ENCODE results near the gene PBX3. TPM values are rescaled to one million over a fixed set of nuclear protein-coding genes. Genes with fewer than 3 reads are reported as not detected.

The PBX3 gene
- total and polyA plus RNA-seq, 3 donors from 2014 or later: 21.0 to 56.1 (median 48.0) TPM

DNA sequence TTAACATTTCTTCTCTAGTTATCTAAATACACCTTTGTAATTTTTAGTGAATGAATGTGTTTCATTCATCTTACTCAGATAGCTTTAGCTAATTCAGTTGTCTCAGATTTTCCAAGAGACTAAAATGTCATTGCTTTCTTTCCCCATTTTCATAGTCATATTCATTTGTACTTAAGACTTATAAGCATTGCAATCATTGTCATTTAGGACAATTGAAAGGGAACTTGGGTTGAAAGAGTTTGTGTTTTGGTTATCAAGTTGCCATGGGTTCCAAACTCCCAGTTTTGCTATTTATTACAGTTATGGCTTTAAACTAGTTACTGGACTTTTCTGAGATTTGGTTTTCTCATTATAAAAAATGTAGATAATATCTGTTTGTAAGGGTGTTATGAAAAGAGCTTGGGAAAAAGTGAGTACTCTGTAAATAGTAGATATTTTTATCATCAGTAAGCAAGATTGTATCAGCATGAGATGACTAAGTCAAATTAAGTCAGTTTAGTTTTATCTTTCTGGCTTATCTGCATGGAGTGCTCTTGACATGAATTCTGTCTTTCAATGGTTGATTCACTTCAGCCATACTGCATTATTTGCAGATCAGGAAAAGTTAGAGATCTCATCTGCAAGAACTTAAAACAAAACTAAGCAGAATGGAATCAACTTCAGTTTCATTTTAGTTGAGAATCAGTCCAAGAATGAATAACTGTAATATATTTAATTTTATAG is 107.5 kb downstream of the PBX3 start:
- Histone ChIP-seq H3K36me3 (ENCODE audit: low read depth, missing control alignments) (no peaks in the 10 kb centered on the region), H3K4me3 (no peak overlapping the region), H3K27ac (no peak overlapping the region), H3K4me1 (no peaks in the 10 kb centered on the region), H3K27me3 (no peaks in the 10 kb centered on the region), H3K9me3 (no peaks in the 10 kb centered on the region)
- TF ChIP-seq, protein P1, sequence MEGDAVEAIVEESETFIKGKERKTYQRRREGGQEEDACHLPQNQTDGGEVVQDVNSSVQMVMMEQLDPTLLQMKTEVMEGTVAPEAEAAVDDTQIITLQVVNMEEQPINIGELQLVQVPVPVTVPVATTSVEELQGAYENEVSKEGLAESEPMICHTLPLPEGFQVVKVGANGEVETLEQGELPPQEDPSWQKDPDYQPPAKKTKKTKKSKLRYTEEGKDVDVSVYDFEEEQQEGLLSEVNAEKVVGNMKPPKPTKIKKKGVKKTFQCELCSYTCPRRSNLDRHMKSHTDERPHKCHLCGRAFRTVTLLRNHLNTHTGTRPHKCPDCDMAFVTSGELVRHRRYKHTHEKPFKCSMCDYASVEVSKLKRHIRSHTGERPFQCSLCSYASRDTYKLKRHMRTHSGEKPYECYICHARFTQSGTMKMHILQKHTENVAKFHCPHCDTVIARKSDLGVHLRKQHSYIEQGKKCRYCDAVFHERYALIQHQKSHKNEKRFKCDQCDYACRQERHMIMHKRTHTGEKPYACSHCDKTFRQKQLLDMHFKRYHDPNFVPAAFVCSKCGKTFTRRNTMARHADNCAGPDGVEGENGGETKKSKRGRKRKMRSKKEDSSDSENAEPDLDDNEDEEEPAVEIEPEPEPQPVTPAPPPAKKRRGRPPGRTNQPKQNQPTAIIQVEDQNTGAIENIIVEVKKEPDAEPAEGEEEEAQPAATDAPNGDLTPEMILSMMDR (IDR thresholded peaks at IDR 0.05): no peak
- no peak for TF ChIP-seq POLR2A (IDR thresholded peaks at IDR 0.05)
- intact Hi-C loops (cut with DNase I; ENCODE audit: low total_unique reads): no loop called here
- no peak for DNase-seq

DNA sequence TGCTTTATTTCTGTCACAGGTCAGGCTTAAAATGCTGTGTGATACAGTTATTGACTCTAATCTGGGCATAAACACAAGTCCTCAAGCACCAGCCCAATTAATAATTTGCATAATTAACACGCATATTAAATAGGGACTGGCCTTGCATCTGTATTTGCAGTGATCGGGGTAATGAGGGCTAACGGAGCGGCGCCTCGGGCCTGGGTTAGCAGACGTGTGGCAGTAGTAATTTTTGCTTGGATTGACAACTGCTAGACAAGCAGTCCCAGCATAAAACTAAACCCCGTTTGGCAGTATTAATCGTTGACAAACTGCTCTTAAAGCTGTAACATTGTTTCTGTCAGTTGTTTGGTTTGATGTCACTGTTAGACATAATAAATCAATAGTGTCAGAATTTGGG is 109.2 kb downstream of the PBX3 start:
- H3K27ac ChIP-seq: no peak overlapping the region
- 80 to 83% methylated on average over 9 of the region's 9 CpGs for WGBS, 2 donors
- no peak for DNase-seq
- H3K4me1 ChIP-seq: no peaks in the 10 kb centered on the region
- intact Hi-C loops (cut with DNase I; ENCODE audit: low total_unique reads): no loop called here
- no peak for TF ChIP-seq POLR2A (IDR thresholded peaks at IDR 0.05)
- TF ChIP-seq, protein P1 (IDR thresholded peaks at IDR 0.05): no peak
- H3K36me3 ChIP-seq (ENCODE audit: low read depth, missing control alignments): no peaks in the 10 kb centered on the region
- no peaks in the 10 kb centered on the region for H3K27me3 ChIP-seq
- no peak overlapping the region for H3K4me3 ChIP-seq
- H3K9me3 ChIP-seq: no peaks in the 10 kb centered on the region

DNA sequence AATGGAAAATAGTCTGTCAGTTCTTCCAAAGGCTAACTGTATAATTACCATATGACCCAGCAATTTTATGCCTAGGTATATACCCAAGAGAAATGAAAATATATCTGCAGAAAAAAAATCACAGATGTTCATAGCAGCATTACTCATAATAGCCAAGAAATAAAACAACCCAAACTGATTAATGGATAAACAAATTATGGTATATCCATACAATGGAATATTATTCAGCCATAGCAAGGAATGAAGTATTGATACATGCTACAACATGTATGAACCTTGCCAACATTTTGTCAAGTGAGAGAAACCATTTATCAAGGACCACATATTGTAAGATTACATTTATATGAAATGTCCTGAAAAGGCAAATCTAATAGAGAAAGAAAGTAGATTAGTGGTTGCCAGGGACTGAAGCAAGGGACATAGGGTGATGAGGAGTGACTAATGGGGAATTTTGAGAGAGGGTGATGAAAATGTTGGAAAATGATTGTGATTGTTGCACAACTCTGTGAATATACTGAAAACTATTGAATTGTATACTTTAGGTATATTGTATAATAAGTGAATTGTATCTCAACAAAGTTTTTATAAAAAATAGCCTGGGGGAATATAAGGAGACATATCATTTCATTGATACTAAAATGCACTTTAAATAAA is 114.4 kb downstream of the PBX3 start:
- intact Hi-C loops (cut with DNase I; ENCODE audit: low total_unique reads): no loop called here
- TF ChIP-seq, protein P1 (IDR thresholded peaks at IDR 0.05): no peak
- TF ChIP-seq POLR2A (IDR thresholded peaks at IDR 0.05): no peak
- DNase-seq: no peak
- no peaks in the 10 kb centered on the region for H3K36me3 ChIP-seq (ENCODE audit: low read depth, missing control alignments)
- H3K27me3 ChIP-seq: no peaks in the 10 kb centered on the region
- H3K4me3 ChIP-seq: no peak overlapping the region
- no peaks in the 10 kb centered on the region for H3K4me1 ChIP-seq
- no peaks in the 10 kb centered on the region for H3K9me3 ChIP-seq
- H3K27ac ChIP-seq: no peak overlapping the region

DNA sequence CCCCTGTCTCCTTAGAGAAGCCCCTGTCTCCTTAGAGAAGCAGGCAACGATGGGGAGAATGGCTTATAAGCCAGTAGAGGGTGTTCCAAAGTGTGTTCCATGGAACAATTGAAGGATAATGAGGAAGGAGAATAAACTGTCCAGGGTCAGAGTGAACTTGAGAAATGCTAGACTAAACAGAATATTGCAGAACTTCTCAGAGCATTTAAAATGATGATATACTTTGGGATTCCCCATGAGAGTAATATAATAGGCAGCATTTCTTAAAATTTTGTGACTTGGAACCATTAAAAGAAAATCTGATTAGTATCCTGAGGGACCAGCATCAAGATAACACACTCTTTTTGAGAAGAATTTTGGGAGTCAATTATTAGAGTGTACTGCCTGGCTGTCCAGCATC is 116.8 kb downstream of the PBX3 start:
- intact Hi-C loops (cut with DNase I; ENCODE audit: low total_unique reads): no loop called here
- Histone ChIP-seq H3K27me3 (no peaks in the 10 kb centered on the region), H3K4me3 (no peak overlapping the region), H3K27ac (no peak overlapping the region), H3K36me3 (ENCODE audit: low read depth, missing control alignments) (no peaks in the 10 kb centered on the region), H3K9me3 (no peaks in the 10 kb centered on the region), H3K4me1 (no peaks in the 10 kb centered on the region)
- WGBS, 2 donors: 61 to 79% methylated on average over 1 of the region's 1 CpG
- no peak for DNase-seq
- TF ChIP-seq, protein P1 (IDR thresholded peaks at IDR 0.05): no peak
- TF ChIP-seq POLR2A (IDR thresholded peaks at IDR 0.05): no peak
